ENCODE results near the gene SCGB1C2. TPM values are rescaled to one million over a fixed set of nuclear protein-coding genes. Genes with fewer than 3 reads are reported as not detected.

Gene SCGB1C2
- total RNA-seq, 1 experiment from 2014 or later, result not detected

GRCh38 chr17:142102-142661 is 4.8 kb downstream of the SCGB1C2 start:
- H3K27ac Mint-ChIP-seq, result no peak overlapping the region
- Histone ChIP-seq H3K23ac (ENCODE audit: insufficient read length, low read depth, low read length) (no peak overlapping the region), H2AK5ac (ENCODE audit: insufficient read length, low read length) (no peak overlapping the region), H3K27me3 (ENCODE audit: insufficient read depth, low read length) (no peaks in the 10 kb centered on the region; the same call in 1 of the 2 replicates), H2BK5ac (ENCODE audit: insufficient read length, low read length) (no peak overlapping the region), H3K79me1 (ENCODE audit: insufficient read depth, low read depth, low read length, poor library complexity, severe bottlenecking) (no peaks in the 10 kb centered on the region), H3K18ac (ENCODE audit: insufficient read length, low read depth, low read length) (no peak overlapping the region), H3K56ac (ENCODE audit: insufficient read length, low read depth, low read length) (no peak overlapping the region), H3K9ac (ENCODE audit: extremely low read depth, insufficient read length, low read length) (no peak overlapping the region), H3T11ph (ENCODE audit: low read length) (no peak overlapping the region), H4K91ac (ENCODE audit: insufficient read length, low read depth, low read length) (no peak overlapping the region), H4K8ac (replicated peaks; ENCODE audit: insufficient read length, low read depth, low read length) (no peak overlapping the region), H3K9me3 (ENCODE audit: control insufficient read depth, low read depth, low read length) (no peaks in the 10 kb centered on the region), H2AFZ (ENCODE audit: low read length) (no peak overlapping the region), H3K4me1 (ENCODE audit: insufficient read depth, low read length) (no peaks in the 10 kb centered on the region), H3K4me2 (ENCODE audit: insufficient read depth, insufficient read length, low read length) (no peak overlapping the region), H3K27ac (ENCODE audit: insufficient read length, low read depth, low read length) (no peak overlapping the region), H3K79me2 (ENCODE audit: insufficient read depth, low read length) (no peaks in the 10 kb centered on the region), H3K14ac (ENCODE audit: insufficient read depth, low read length) (no peak overlapping the region), H2BK120ac (ENCODE audit: low read depth, low read length, poor library complexity, severe bottlenecking) (no peak overlapping the region), H2BK15ac (ENCODE audit: low read depth, low read length) (no peak overlapping the region), H3K23me2 (ENCODE audit: insufficient read length, low read depth, low read length, poor library complexity, severe bottlenecking) (no peaks in the 10 kb centered on the region), H4K20me1 (ENCODE audit: control insufficient read depth, insufficient read depth, insufficient read length) (no peaks in the 10 kb centered on the region), H4K5ac (ENCODE audit: insufficient read length, low read depth, low read length) (no peak overlapping the region), H3K4ac (ENCODE audit: low read depth, low read length) (no peak overlapping the region), H2BK20ac (ENCODE audit: low read depth, low read length, poor library complexity, severe bottlenecking) (no peak overlapping the region), H2BK12ac (ENCODE audit: insufficient read length, low read depth, low read length) (no peak overlapping the region)
- H3K9me3 Mint-ChIP-seq, result peaks cover 8 to 11% of the 10 kb centered on the region in 2 experiments; a peak in 4 of 5 replicates
- H3K4me3 Mint-ChIP-seq, result no peak overlapping the region
- H3K36me3 Mint-ChIP-seq (ENCODE audit: insufficient read depth in 1 of 3, low read depth in 3 of 3), result no peaks in the 10 kb centered on the region; a peak in 1 of 7 replicates
- H3K4me1 Mint-ChIP-seq, result no peaks in the 10 kb centered on the region
- H3K27me3 Mint-ChIP-seq (ENCODE audit: low read depth), result peaks cover 4% of the 10 kb centered on the region; the same call in 1 of the 2 replicates
- no CpG with 5 or more reads among the region's 23 CpGs for WGBS (ENCODE audit: extremely low coverage, insufficient read length, low lambda C conversion rate)
- no peak for DNase-seq
- no peak for TF ChIP-seq CTCF (conservative IDR thresholded peaks at IDR 0.05)
